ENCODE measurements around the gene MVB12B.

DNA sequence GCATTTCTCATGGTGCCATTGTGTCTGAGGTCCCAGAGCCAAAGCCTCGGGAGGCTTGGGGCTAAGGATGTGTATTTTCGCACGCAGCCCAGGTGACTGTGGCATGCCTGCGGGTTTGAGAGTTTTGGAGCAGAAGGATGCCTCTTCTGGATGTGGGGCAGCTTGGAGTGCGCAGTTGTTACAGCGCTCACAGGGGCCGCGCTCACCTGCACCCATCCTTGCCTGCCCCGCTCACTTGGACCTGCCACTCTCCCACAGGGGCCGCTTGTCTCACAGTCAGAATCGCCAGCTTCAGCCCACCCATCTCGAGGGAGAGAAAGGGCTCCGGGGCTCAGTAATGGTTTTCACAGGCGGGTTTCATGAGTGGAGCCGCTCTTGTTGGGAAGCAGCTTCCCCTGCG, 132.9 kb downstream of the MVB12B start:
- TF ChIP-seq POLR2AphosphoS5 (IDR thresholded peaks at IDR 0.05; ENCODE audit: borderline replicate concordance, low read depth, low read length), result no peak
- TF ChIP-seq EZH2 (IDR thresholded peaks at IDR 0.05), result no peak
